Hepatocyte (in vitro differentiated cells): ENCODE measurements around the gene BIRC2. TPM values are rescaled to one million over a fixed set of nuclear protein-coding genes. Genes with fewer than 3 reads are reported as not detected.

Experiments used
- DNase-seq: peaks from one replicate; pipeline ENCODE4 v3.0.0-alpha.2; 2016; ENCODE audit warnings: low spot score
- H2AFZ ChIP-seq: fragments of 200-600 bp; sonication (generic); 2 replicates; pipeline ENCODE4 v1.6.0; 2016; ENCODE audit warnings: antibody characterized with exemption, mild to moderate bottlenecking
- H3K27ac ChIP-seq: fragments of 200-600 bp; sonication (generic); 2 replicates; pipeline ENCODE4 v1.5.1; 2016; ENCODE audit warnings: mild to moderate bottlenecking
- H3K27me3 ChIP-seq: fragments of 200-600 bp; sonication (generic); 2 replicates; pipeline ENCODE4 v1.6.1; 2016
- H3K36me3 ChIP-seq: fragments of 200-600 bp; sonication (generic); replicated peaks from 2 replicates; pipeline ENCODE4 v1.5.1; 2016; ENCODE audit warnings: low read depth; ENCODE audit not compliant: insufficient read depth
- H3K4me1 ChIP-seq: fragments of 200-600 bp; sonication (generic); 2 replicates; pipeline ENCODE4 v1.5.1; 2016; ENCODE audit warnings: mild to moderate bottlenecking, moderate library complexity; ENCODE audit not compliant: insufficient read depth
- H3K4me2 ChIP-seq: fragments of 200-600 bp; sonication (generic); 2 replicates; pipeline ENCODE4 v1.6.0; 2016
- H3K4me3 ChIP-seq: fragments of 200-600 bp; sonication (generic); 2 replicates; pipeline ENCODE4 v1.5.1; 2016; ENCODE audit warnings: mild to moderate bottlenecking
- H3K79me2 ChIP-seq: fragments of 200-600 bp; sonication (generic); 2 replicates; pipeline ENCODE4 v1.6.0; 2017; ENCODE audit warnings: mild to moderate bottlenecking
- H3K9me2 ChIP-seq: fragments of 200-600 bp; sonication (generic); replicated peaks from 2 replicates; pipeline ENCODE4 v1.6.0; 2017; ENCODE audit warnings: mild to moderate bottlenecking; ENCODE audit not compliant: insufficient read depth
- H3K9me3 ChIP-seq: fragments of 200-600 bp; sonication (generic); 2 replicates; pipeline ENCODE4 v1.5.1; 2016; ENCODE audit warnings: low read depth, mild to moderate bottlenecking
- H4K20me1 ChIP-seq: fragments of 200-600 bp; sonication (generic); 2 replicates; pipeline ENCODE4 v1.6.0; 2016; ENCODE audit warnings: mild to moderate bottlenecking; ENCODE audit not compliant: insufficient read depth, poor library complexity, severe bottlenecking
- EZH2 ChIP-seq: fragments of 200-600 bp; sonication (generic); IDR thresholded peaks from 2 replicates; pipeline ENCODE4 v1.6.1; 2016; ENCODE audit warnings: antibody characterized with exemption, mild to moderate bottlenecking, borderline replicate concordance
- EZH2phosphoT487 ChIP-seq: fragments of 200-600 bp; sonication (generic); IDR thresholded peaks from one replicate; pipeline ENCODE4 v1.6.1; 2018; ENCODE audit warnings: antibody characterized with exemption, mild to moderate bottlenecking, low read depth, moderate library complexity; ENCODE audit not compliant: unreplicated experiment, severe bottlenecking
- WGBS: methylation state at CpG from one replicate; pipeline ENCODE4 v1.1.6; 2016; ENCODE audit warnings: low lambda C conversion rate; ENCODE audit errors: missing lambda C conversion rate; 5-methylcytosine and 5-hydroxymethylcytosine counted together
- polyA plus RNA-seq: library from polyadenylated mRNA; unstranded; fragments of >200 nt; fragmentation: Nextera tagmentation; extraction: Ambion mirVana; gene quantifications from 2 replicates; pipeline ENCODE4 v1.2.1, GENCODE V29; 2016
- total RNA-seq: library from RNA; depleted of rRNA; stranded (reverse); fragments of >200 nt; gene quantifications from 2 replicates; pipeline ENCODE4 v1.2.3, GENCODE V29; 2014
- TF ChIP-seq, protein P1 (sequence below): fragments of 200-600 bp; sonication (generic); IDR thresholded peaks from 2 replicates; pipeline ENCODE4 v1.5.1; 2016; ENCODE audit warnings: antibody characterized with exemption, mild to moderate bottlenecking; ENCODE audit not compliant: poor library complexity

BIRC2 gene
- total and polyA plus RNA-seq, 2 experiments from 2014 or later, result 37.7 to 85.7 TPM

DNA sequence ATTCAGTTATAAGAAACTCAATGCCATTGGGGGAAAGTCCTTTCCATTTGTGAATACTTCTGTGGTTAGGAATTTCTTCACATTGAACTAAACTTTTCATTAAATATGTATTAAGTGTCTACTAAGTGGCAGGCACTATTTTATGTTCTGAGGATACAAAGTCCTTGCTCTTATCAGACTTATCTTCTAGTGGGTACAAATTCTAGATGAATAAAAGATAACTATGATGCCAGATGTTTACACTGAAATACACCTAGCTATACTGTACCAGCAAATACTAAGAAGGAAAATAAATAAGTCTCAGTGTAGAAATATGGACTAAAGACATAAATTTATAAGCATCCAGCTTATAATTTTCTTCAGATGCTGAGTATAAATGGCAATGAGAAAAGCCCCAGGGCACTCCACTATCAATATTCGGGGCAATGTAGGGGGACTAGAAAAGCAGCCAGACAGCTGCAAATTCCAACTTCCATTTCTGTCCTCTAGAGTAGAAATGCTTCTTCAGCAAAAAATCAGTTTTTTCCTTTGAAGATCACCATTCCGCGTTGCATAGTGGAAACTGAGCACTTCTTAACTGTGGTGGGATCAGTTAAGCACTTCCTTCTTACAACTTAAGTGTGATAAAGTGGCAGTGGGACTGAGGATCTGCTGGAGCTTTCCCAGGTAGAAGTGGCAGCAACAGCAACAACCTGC is 41.5 kb upstream of the BIRC2 start:
- Histone ChIP-seq H3K27ac (peak overlapping the region; percentile 84), H3K4me1 (peaks cover 15% of the 10 kb centered on the region), H3K79me2 (no peaks in the 10 kb centered on the region), H3K27me3 (no peaks in the 10 kb centered on the region), H3K4me2 (peak overlapping the region; percentile 32), H4K20me1 (no peaks in the 10 kb centered on the region), H2AFZ (no peak overlapping the region), H3K9me3 (no peaks in the 10 kb centered on the region), H3K4me3 (no peak overlapping the region), H3K9me2 (no peaks in the 10 kb centered on the region), H3K36me3 (no peaks in the 10 kb centered on the region)
- 58% methylated on average over 3 of the region's 3 CpGs for WGBS
- DNase-seq, result no peak
- TF ChIP-seq EZH2 (no peak), EZH2phosphoT487 (no peak)
- TF ChIP-seq, protein P1, sequence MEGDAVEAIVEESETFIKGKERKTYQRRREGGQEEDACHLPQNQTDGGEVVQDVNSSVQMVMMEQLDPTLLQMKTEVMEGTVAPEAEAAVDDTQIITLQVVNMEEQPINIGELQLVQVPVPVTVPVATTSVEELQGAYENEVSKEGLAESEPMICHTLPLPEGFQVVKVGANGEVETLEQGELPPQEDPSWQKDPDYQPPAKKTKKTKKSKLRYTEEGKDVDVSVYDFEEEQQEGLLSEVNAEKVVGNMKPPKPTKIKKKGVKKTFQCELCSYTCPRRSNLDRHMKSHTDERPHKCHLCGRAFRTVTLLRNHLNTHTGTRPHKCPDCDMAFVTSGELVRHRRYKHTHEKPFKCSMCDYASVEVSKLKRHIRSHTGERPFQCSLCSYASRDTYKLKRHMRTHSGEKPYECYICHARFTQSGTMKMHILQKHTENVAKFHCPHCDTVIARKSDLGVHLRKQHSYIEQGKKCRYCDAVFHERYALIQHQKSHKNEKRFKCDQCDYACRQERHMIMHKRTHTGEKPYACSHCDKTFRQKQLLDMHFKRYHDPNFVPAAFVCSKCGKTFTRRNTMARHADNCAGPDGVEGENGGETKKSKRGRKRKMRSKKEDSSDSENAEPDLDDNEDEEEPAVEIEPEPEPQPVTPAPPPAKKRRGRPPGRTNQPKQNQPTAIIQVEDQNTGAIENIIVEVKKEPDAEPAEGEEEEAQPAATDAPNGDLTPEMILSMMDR, result no peak

DNA sequence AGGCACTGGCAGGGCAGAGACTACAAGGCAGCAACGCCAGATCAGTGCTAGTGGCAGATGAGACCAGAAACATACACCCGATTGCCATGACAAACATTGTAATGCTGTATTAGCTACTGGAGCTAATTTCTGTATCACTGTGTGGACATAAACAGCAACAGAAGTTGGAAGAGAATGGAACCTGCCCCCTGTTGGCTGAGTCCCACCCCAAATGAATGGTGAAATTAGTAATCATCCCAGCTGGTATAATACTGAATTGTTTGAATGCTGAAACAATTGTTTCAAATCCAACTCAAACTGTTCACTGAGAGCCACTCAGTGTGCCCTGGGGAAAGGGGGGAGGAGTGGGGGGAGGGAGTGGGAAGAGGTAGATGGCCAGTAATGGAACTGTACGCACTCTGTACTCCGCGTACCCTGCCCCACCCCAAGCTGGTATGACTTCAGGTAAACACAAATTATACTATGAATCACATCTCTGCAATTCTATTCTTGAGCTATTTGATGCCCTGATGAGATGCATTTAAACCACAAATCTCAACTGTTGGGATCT is 40.9 kb upstream of the BIRC2 start:
- no peaks in the 10 kb centered on the region for H3K9me3 ChIP-seq
- H2AFZ ChIP-seq, result no peak overlapping the region
- TF ChIP-seq, protein P1, result no peak
- no peak for TF ChIP-seq EZH2phosphoT487
- TF ChIP-seq EZH2, result no peak
- H3K79me2 ChIP-seq, result no peaks in the 10 kb centered on the region
- DNase-seq, result peak; percentile 76
- H3K27ac ChIP-seq, result peak overlapping the region; percentile 84
- peaks cover 15% of the 10 kb centered on the region for H3K4me1 ChIP-seq
- no peaks in the 10 kb centered on the region for H3K9me2 ChIP-seq
- H3K36me3 ChIP-seq, result no peaks in the 10 kb centered on the region
- H3K4me3 ChIP-seq, result no peak overlapping the region
- no peaks in the 10 kb centered on the region for H3K27me3 ChIP-seq
- peak overlapping the region; percentile 32 for H3K4me2 ChIP-seq
- 58% methylated on average over 5 of the region's 5 CpGs for WGBS
- H4K20me1 ChIP-seq, result no peaks in the 10 kb centered on the region

DNA sequence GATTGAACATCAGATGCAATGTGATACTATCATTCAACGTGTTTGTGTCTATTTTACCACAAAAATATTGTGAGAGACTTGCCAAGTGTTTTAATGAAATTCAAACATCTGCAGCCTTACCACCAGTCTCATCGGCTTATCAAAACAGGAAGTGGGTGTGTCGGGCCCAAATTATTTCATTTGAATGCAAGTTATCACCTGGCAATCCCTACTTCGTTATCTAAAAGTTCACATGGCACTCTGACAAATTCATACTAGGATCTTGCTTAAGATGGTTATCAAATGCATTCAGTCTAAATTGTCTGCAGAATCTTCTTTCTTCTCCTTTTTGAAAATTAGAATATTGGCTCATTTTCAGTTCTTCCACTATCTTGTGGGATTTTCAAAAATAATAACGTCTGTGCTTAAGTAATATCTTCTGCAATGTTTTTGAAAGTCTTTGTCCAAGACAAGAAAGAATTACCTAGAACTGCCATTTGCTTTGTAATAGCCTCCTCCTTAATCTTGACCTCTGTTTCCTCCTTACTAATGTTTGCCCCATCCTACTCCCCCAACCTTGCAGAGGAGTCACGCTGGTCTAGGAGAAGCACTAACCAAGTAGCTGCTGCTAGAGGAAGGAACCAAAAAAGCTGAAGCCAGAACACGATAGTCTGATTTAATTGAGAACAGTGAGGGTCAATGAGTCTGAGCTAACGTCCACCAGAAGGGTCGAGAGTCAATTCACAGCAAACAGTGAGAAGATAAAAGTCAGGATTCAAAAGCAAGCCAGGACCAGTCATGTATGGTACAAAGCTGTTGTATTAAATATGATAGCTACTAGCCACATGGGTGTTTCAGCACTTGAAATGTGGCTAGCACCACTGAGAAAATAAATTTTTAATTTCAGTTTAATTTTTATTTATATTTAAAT is 39.9 kb upstream of the BIRC2 start:
- Histone ChIP-seq H2AFZ (no peak overlapping the region), H3K27ac (peak overlapping the region; percentile 40), H3K4me1 (peaks cover 17% of the 10 kb centered on the region), H3K9me2 (no peaks in the 10 kb centered on the region), H3K4me3 (no peak overlapping the region), H3K27me3 (no peaks in the 10 kb centered on the region), H3K79me2 (no peaks in the 10 kb centered on the region), H3K4me2 (peak overlapping the region; percentile 10), H4K20me1 (no peaks in the 10 kb centered on the region), H3K36me3 (no peaks in the 10 kb centered on the region), H3K9me3 (no peaks in the 10 kb centered on the region)
- TF ChIP-seq EZH2 (no peak), EZH2phosphoT487 (no peak)
- TF ChIP-seq, protein P1, result no peak
- no peak for DNase-seq
- 62% methylated on average over 9 of the region's 9 CpGs for WGBS
